GM23338 (cell line): Measurements from ENCODE around the gene IGF2BP3. TPM values are rescaled to one million over a fixed set of nuclear protein-coding genes. Genes with fewer than 3 reads are reported as not detected.

ENCODE experiments used
- ATAC-seq: fragments of 200-7000 bp; cut with Tn5 transposase; 3 replicates; pipeline ENCODE4 v1.9.1; 2020
- DNase-seq: peaks from one replicate; pipeline ENCODE4 v3.0.0-alpha.2; 2015; ENCODE audit warnings: low spot score
- H2AFZ ChIP-seq: fragments of 200-600 bp; sonication (generic); 2 replicates; pipeline ENCODE4 v1.8.0; 2016; ENCODE audit warnings: antibody characterized with exemption, mild to moderate bottlenecking, moderate library complexity
- H3F3A ChIP-seq: fragments of 200-600 bp; sonication (generic); replicated peaks from 2 replicates; pipeline ENCODE4 v1.8.0; 2017; ENCODE audit warnings: antibody characterized with exemption, mixed run types, low read depth
- H3K27ac ChIP-seq: fragments of 200-600 bp; sonication (generic); 2 replicates; pipeline ENCODE4 v1.6.1; 2016; ENCODE audit warnings: low read depth
- H3K27me3 ChIP-seq: fragments of 200-600 bp; sonication (generic); 2 replicates; pipeline ENCODE4 v1.8.0; 2016; ENCODE audit warnings: mild to moderate bottlenecking, mixed run types, moderate library complexity; ENCODE audit not compliant: insufficient read depth
- H3K36me3 ChIP-seq: fragments of 200-600 bp; sonication (generic); 2 replicates; pipeline ENCODE4 v1.8.0; 2016; ENCODE audit warnings: mild to moderate bottlenecking; ENCODE audit not compliant: insufficient read depth
- H3K4me1 ChIP-seq: fragments of 200-600 bp; sonication (generic); 2 replicates; pipeline ENCODE4 v1.8.0; 2016; ENCODE audit warnings: mild to moderate bottlenecking, moderate library complexity; ENCODE audit not compliant: insufficient read depth
- H3K4me2 ChIP-seq: fragments of 200-600 bp; sonication (generic); 2 replicates; pipeline ENCODE4 v1.7.1; 2017; ENCODE audit warnings: mixed run types
- H3K4me3 ChIP-seq: fragments of 200-600 bp; sonication (generic); 2 replicates; pipeline ENCODE4 v1.6.1; 2016; ENCODE audit warnings: mixed run types
- H3K79me2 ChIP-seq: fragments of 200-600 bp; sonication (generic); replicated peaks from 2 replicates; pipeline ENCODE4 v1.8.0; 2017; ENCODE audit warnings: mild to moderate bottlenecking; ENCODE audit not compliant: insufficient read depth
- H3K9me2 ChIP-seq: fragments of 200-600 bp; sonication (generic); 2 replicates; pipeline ENCODE4 v1.8.0; 2017; ENCODE audit not compliant: insufficient read depth
- H4K20me1 ChIP-seq: fragments of 200-600 bp; sonication (generic); replicated peaks from 2 replicates; pipeline ENCODE4 v1.8.0; 2017; ENCODE audit warnings: mild to moderate bottlenecking; ENCODE audit not compliant: insufficient read depth
- H3K27ac Mint-ChIP-seq: 2 replicates; pipeline ENCODE4 v1.8.0; 2020; ENCODE audit warnings: inconsistent platforms, mild to moderate bottlenecking, moderate library complexity, mixed read lengths
- H3K27me3 Mint-ChIP-seq: 3 replicates; pipeline ENCODE4 v1.8.0; 2022; ENCODE audit warnings: low read depth, mild to moderate bottlenecking, moderate library complexity, mixed read lengths, inconsistent platforms; ENCODE audit not compliant: insufficient read depth, poor library complexity
- H3K36me3 Mint-ChIP-seq: 3 replicates; pipeline ENCODE4 v1.8.0; 2021; ENCODE audit warnings: low read depth, mild to moderate bottlenecking, inconsistent platforms, moderate library complexity, mixed read lengths
- H3K4me1 Mint-ChIP-seq: 3 replicates; pipeline ENCODE4 v1.8.0; 2020; ENCODE audit warnings: mild to moderate bottlenecking, inconsistent platforms, mixed read lengths
- H3K4me3 Mint-ChIP-seq: 3 replicates; pipeline ENCODE4 v1.8.0; 2021; ENCODE audit warnings: moderate library complexity, mild to moderate bottlenecking, inconsistent platforms, mixed read lengths
- H3K9me3 Mint-ChIP-seq: 3 replicates; pipeline ENCODE4 v1.8.0; 2020; ENCODE audit warnings: moderate library complexity, mild to moderate bottlenecking, inconsistent platforms, mixed read lengths
- CREB1 ChIP-seq: fragments of 250-450 bp; sonication (Bioruptor Pico); IDR thresholded peaks from 2 replicates; pipeline ENCODE4 v1.5.0; 2020; ENCODE audit warnings: low read depth, mild to moderate bottlenecking, moderate library complexity
- CTCF ChIP-seq, 2 experiments: fragments of 200-600 bp in 1 of 2; sonication (generic) in 1 of 2; conservative IDR thresholded peaks; 2 replicates each; pipeline versions ENCODE4 v1.5.1 to v1.6.1; 2016 to 2017; ENCODE audit warnings: antibody characterized with exemption in 2 of 2, low read depth in 2 of 2, mild to moderate bottlenecking in 2 of 2, moderate library complexity in 1 of 2
- ETS1 ChIP-seq: IDR thresholded peaks from 2 replicates; pipeline ENCODE4 v1.6.1; 2016; ENCODE audit warnings: antibody characterized with exemption
- EZH2 ChIP-seq: fragments of 200-600 bp; sonication (generic); IDR thresholded peaks from one replicate; pipeline ENCODE4 v1.8.0; 2017; ENCODE audit warnings: antibody characterized with exemption, mild to moderate bottlenecking, low read depth; ENCODE audit not compliant: unreplicated experiment
- EZH2phosphoT487 ChIP-seq: fragments of 200-600 bp; sonication (generic); IDR thresholded peaks from one replicate; pipeline ENCODE4 v1.8.1; 2018; ENCODE audit warnings: antibody characterized with exemption; ENCODE audit not compliant: unreplicated experiment
- JUNB ChIP-seq: IDR thresholded peaks from one replicate; pipeline ENCODE4 v1.6.1; 2016; ENCODE audit warnings: antibody characterized with exemption; ENCODE audit not compliant: unreplicated experiment
- NANOG ChIP-seq: IDR thresholded peaks from 2 replicates; pipeline ENCODE4 v1.6.1; 2016; ENCODE audit warnings: antibody characterized with exemption, borderline replicate concordance
- POLR2AphosphoS5 ChIP-seq: IDR thresholded peaks from 2 replicates; pipeline ENCODE4 v1.6.1; 2016; ENCODE audit warnings: antibody characterized with exemption, low read depth
- REST ChIP-seq: IDR thresholded peaks from one replicate; pipeline ENCODE4 v1.6.1; 2018; ENCODE audit warnings: antibody characterized with exemption; ENCODE audit not compliant: unreplicated experiment
- STAT1 ChIP-seq: IDR thresholded peaks from one replicate; pipeline ENCODE4 v1.6.1; 2016; ENCODE audit warnings: antibody characterized with exemption; ENCODE audit not compliant: unreplicated experiment
- ZNF114 ChIP-seq: fragments of 250-450 bp; sonication (Bioruptor Pico); IDR thresholded peaks from 2 replicates; pipeline ENCODE4 v1.5.0; 2020; ENCODE audit warnings: mild to moderate bottlenecking, moderate library complexity
- ZNF331 ChIP-seq: fragments of 250-450 bp; sonication (Bioruptor Pico); IDR thresholded peaks from 2 replicates; pipeline ENCODE4 v1.5.0; 2020; ENCODE audit warnings: low read depth, mild to moderate bottlenecking, moderate library complexity
- ZNF462 ChIP-seq: fragments of 250-450 bp; sonication (Bioruptor Pico); IDR thresholded peaks from 2 replicates; pipeline ENCODE4 v1.5.0; 2020; ENCODE audit warnings: mild to moderate bottlenecking, moderate library complexity
- polyA plus RNA-seq: library from polyadenylated mRNA; unstranded; fragments of >200 nt; fragmentation: Nextera tagmentation; extraction: Ambion mirVana; gene quantifications from 2 replicates; pipeline ENCODE4 v1.2.1, GENCODE V29; 2016
- total RNA-seq: library from RNA; depleted of rRNA; stranded (reverse); fragments of >200 nt; shearing (Covaris generic); gene quantifications from 2 replicates; pipeline ENCODE4 v1.2.3, GENCODE V29; 2014

Gene IGF2BP3
- total and polyA plus RNA-seq, 2 experiments from 2014 or later, result 52.0 to 183 TPM

GRCh38 chr7:23474094-23474828 lies 4.0 kb upstream of the IGF2BP3 start:
- H3K27me3 Mint-ChIP-seq, result peaks cover 18% of the 10 kb centered on the region
- H3K27me3 ChIP-seq, result no peaks in the 10 kb centered on the region
- H3K4me1 ChIP-seq, result peaks cover 27% of the 10 kb centered on the region
- no peaks in the 10 kb centered on the region for H3K9me2 ChIP-seq
- TF ChIP-seq CREB1 (CRISPR knock-in tag) (peak; percentile 57; the same call in 1 of the 2 replicates), ZNF331 (no peak), ZNF462 (CRISPR knock-in tag) (no peak), CTCF (conservative IDR thresholded peaks at IDR 0.05; ENCODE audit: low read depth in 2 of 2) (no peak), STAT1 (no peak), EZH2 (no peak), REST (peak; percentile 36), JUNB (no peak), NANOG (no peak), ZNF114 (no peak), POLR2AphosphoS5 (peak; percentile 71), EZH2phosphoT487 (no peak), ETS1 (no peak; the same call in 1 of the 2 replicates)
- peak; percentile 65 for ATAC-seq
- peak overlapping the region; percentile 84 for H3K4me3 Mint-ChIP-seq
- peak overlapping the region; percentile 99 for H3K27ac ChIP-seq
- peak overlapping the region; percentile 64 for H3K4me3 ChIP-seq
- peaks cover 25% of the 10 kb centered on the region for H3K4me1 Mint-ChIP-seq
- no peaks in the 10 kb centered on the region for H3F3A ChIP-seq
- H2AFZ ChIP-seq, result no peak overlapping the region
- peak; percentile 99 for DNase-seq
- peak overlapping the region; percentile 80 for H3K4me2 ChIP-seq
- H4K20me1 ChIP-seq, result no peaks in the 10 kb centered on the region
- H3K36me3 ChIP-seq, result no peaks in the 10 kb centered on the region
- H3K27ac Mint-ChIP-seq, result peak overlapping the region; percentile 97
- peaks cover 66% of the 10 kb centered on the region for H3K79me2 ChIP-seq
- H3K36me3 Mint-ChIP-seq, result peaks cover 5% of the 10 kb centered on the region
- H3K9me3 Mint-ChIP-seq, result peaks cover 3% of the 10 kb centered on the region; the same call in 2 of the 3 replicates
